ENCODE measurements around the gene ZC3HAV1L.
A peak's percentile ranks its signal among the peaks of the same experiment; 100 is the strongest.
"Not testable (repeated sequence)": the region's sequence is repeated elsewhere in the genome, so short reads cannot be mapped to it uniquely, and the experiment has no call there.

ZC3HAV1L gene

GRCh38 chr7:139016931-139017511 lies 18.8 kb downstream of the ZC3HAV1L start:
- DNase-seq (ENCODE audit: low spot score) = peak; percentile 69

- DNase-seq (ENCODE audit: low spot score) = no peak
Measured at GRCh38 chr7:139011373-139011772, 24.5 kb downstream of the ZC3HAV1L start.

GRCh38 chr7:139004321-139005090 lies 31.3 kb downstream of the ZC3HAV1L start:
- no peak for DNase-seq (ENCODE audit: low spot score)

- no peak for DNase-seq (ENCODE audit: low spot score)
Measured at GRCh38 chr7:138999414-138999813, 36.4 kb downstream of the ZC3HAV1L start.

- DNase-seq (ENCODE audit: low spot score) = no peak
Measured at GRCh38 chr7:138992052-138992531, 43.8 kb downstream of the ZC3HAV1L start.

- DNase-seq (ENCODE audit: low spot score) = no peak
Measured at GRCh38 chr7:138987686-138988085, 48.2 kb downstream of the ZC3HAV1L start.

GRCh38 chr7:138982204-138982623 lies 53.6 kb downstream of the ZC3HAV1L start:
- no peak for DNase-seq (ENCODE audit: low spot score)

GRCh38 chr7:138981332-138982203 lies 54.3 kb downstream of the ZC3HAV1L start, which contains the start of gene KIAA1549:
KIAA1549 (minus strand) TSS chr7:138981389; CDS start chr7:138981269, 120 bp downstream.
- peak; percentile 22 for DNase-seq (ENCODE audit: low spot score)

GRCh38 chr7:138980563-138981291 lies 55.1 kb downstream of the ZC3HAV1L start:
- DNase-seq (ENCODE audit: low spot score) = no peak

GRCh38 chr7:138979988-138980562 lies 55.8 kb downstream of the ZC3HAV1L start:
- no peak for DNase-seq (ENCODE audit: low spot score)

GRCh38 chr7:138979226-138979979 lies 56.4 kb downstream of the ZC3HAV1L start:
- no peak for DNase-seq (ENCODE audit: low spot score)

GRCh38 chr7:138978541-138979184 lies 57.2 kb downstream of the ZC3HAV1L start:
- DNase-seq (ENCODE audit: low spot score) = no peak

GRCh38 chr7:138976161-138976560 lies 59.7 kb downstream of the ZC3HAV1L start:
- not testable (repeated sequence) for DNase-seq (ENCODE audit: low spot score)
